HL-60 (cell line): ENCODE data around the gene NKAIN4.

Experiments used
- DNase-seq, 2 experiments: peaks; one replicate each; pipeline ENCODE4 v3.0.0-alpha.2; 2010 to 2020; ENCODE audit warnings: low read depth in 1 of 2, low spot score in 1 of 2
- H3K27ac ChIP-seq: fragments of 250-450 bp; sonication (Bioruptor Pico); replicated peaks from 2 replicates; pipeline ENCODE4 v1.5.1; 2020; ENCODE audit warnings: mild to moderate bottlenecking, moderate library complexity
- H3K27me3 ChIP-seq: fragments of 250-450 bp; sonication (Bioruptor Pico); 2 replicates; pipeline ENCODE4 v1.5.1; 2021; ENCODE audit warnings: mild to moderate bottlenecking, moderate library complexity; ENCODE audit not compliant: insufficient read depth, poor library complexity, severe bottlenecking
- H3K4me3 ChIP-seq: replicated peaks from 2 replicates; pipeline ENCODE4 v1.5.1; 2011; ENCODE audit warnings: mild to moderate bottlenecking, control low read depth, low read length; ENCODE audit not compliant: insufficient read depth
- CTCF ChIP-seq: IDR thresholded peaks from one replicate; pipeline ENCODE4 v1.5.1; 2011; ENCODE audit warnings: low read length, control low read depth, inconsistent platforms; ENCODE audit not compliant: insufficient read depth
- GABPA ChIP-seq: IDR thresholded peaks from 2 replicates; pipeline ENCODE4 v1.6.1; 2012; ENCODE audit warnings: low read depth
- POLR2AphosphoS5 ChIP-seq: IDR thresholded peaks from 2 replicates; pipeline ENCODE4 v1.6.1; 2012; ENCODE audit warnings: low read depth
- REST ChIP-seq: IDR thresholded peaks from 2 replicates; pipeline ENCODE4 v1.6.1; 2012; ENCODE audit warnings: low read depth; ENCODE audit not compliant: insufficient replicate concordance
- SPI1 ChIP-seq: IDR thresholded peaks from 2 replicates; pipeline ENCODE4 v1.6.1; 2012; ENCODE audit warnings: low read depth, mild to moderate bottlenecking, borderline replicate concordance

Gene NKAIN4

GRCh38 chr20:63230800-63231268 is 23.4 kb downstream of the NKAIN4 start:
- Histone ChIP-seq H3K27me3 (peaks cover 23% of the 10 kb centered on the region), H3K27ac (no peak overlapping the region), H3K4me3 (no peak overlapping the region)
- DNase-seq, result peak in 1 of 2 experiments; percentile 21
- TF ChIP-seq GABPA (no peak), CTCF (peak; percentile 24), REST (no peak), SPI1 (no peak), POLR2AphosphoS5 (no peak)

- no peak for DNase-seq
- H3K27me3 ChIP-seq, result peaks cover 23% of the 10 kb centered on the region
- TF ChIP-seq SPI1 (no peak), GABPA (no peak), REST (no peak), CTCF (no peak), POLR2AphosphoS5 (no peak)
- H3K4me3 ChIP-seq, result no peak overlapping the region
- H3K27ac ChIP-seq, result no peak overlapping the region
These were observed 25.5 kb downstream of the NKAIN4 start for GRCh38 chr20:63228806-63229205.

GRCh38 chr20:63227260-63227659 is 27.0 kb downstream of the NKAIN4 start:
- H3K27ac ChIP-seq, result no peak overlapping the region
- TF ChIP-seq REST (no peak), GABPA (no peak), POLR2AphosphoS5 (no peak), CTCF (no peak), SPI1 (no peak)
- DNase-seq, result no peak
- peaks cover 19% of the 10 kb centered on the region for H3K27me3 ChIP-seq
- H3K4me3 ChIP-seq, result no peak overlapping the region
